HepG2 (cell line): ENCODE data around the gene MCEE. TPM values are rescaled to one million over a fixed set of nuclear protein-coding genes. Genes with fewer than 3 reads are reported as not detected.

ENCODE experiments used
- ATAC-seq: fragments of 200-7000 bp; cut with Tn5 transposase; 3 replicates; pipeline ENCODE4 v1.9.1; 2020; ENCODE audit warnings: mild to moderate bottlenecking, moderate library complexity
- BruUV-seq: library from RNA; stranded (reverse); fragments of 400-500 nt; replicated peaks from 2 replicates; lab custom pipeline; 2021; lab: Mats Ljungman, UMichigan
- CTCF ChIA-PET: fragments of 300-600 bp; formaldehyde crosslinking; extraction: SDS; loops from one replicate; lab custom pipeline; 2021; ENCODE audit warnings: low total read pairs, inconsistent platforms, low intra/inter-chr PET ratio; lab: Yijun Ruan, JAX
- POLR2A ChIA-PET: fragments of 350-600 bp; sonication (Branson Sonifier 250); formaldehyde crosslinking; loops from one replicate; lab custom pipeline; 2020; ENCODE audit warnings: antibody characterized with exemption, inconsistent platforms; lab: Yijun Ruan, JAX
- DNase-seq: peaks from one replicate; pipeline ENCODE4 v3.0.0-alpha.2; 2015; ENCODE audit warnings: low spot score
- FAIRE-seq: peaks from 3 replicates; lab custom pipeline; 2011; peaks lifted over from hg19 to GRCh38; lab: Jason Lieb, UNC
- H2AFZ ChIP-seq: one replicate; pipeline ENCODE4 v1.6.1; 2011; ENCODE audit warnings: low read length, inconsistent platforms
- H3K27ac ChIP-seq: fragments of 300-600 bp; 3 replicates; pipeline ENCODE4 v1.8.0; 2011; ENCODE audit warnings: mixed run types, mild to moderate bottlenecking, mixed read lengths, low read length, inconsistent platforms; ENCODE audit not compliant: insufficient read depth; ENCODE audit errors: extremely low read length
- H3K27me3 ChIP-seq, 2 experiments: fragments of 200-600 bp in 1 of 2; 2 replicates in 1 of 2; 3 replicates in 1 of 2; pipeline versions ENCODE4 v1.6.0 to v1.8.0; 2011; ENCODE audit warnings: low read length in 2 of 2, mild to moderate bottlenecking in 2 of 2, moderate library complexity in 2 of 2, inconsistent platforms in 1 of 2; ENCODE audit not compliant: insufficient read depth in 2 of 2, control insufficient read depth in 1 of 2
- H3K36me3 ChIP-seq, 2 experiments: fragments of 200-600 bp in 1 of 2; replicated peaks in 1 of 2; 2 replicates in 1 of 2; 3 replicates in 1 of 2; pipeline versions ENCODE4 v1.5.1 to v1.8.0; 2011; ENCODE audit warnings: low read length in 2 of 2, inconsistent platforms in 1 of 2; ENCODE audit not compliant: insufficient read depth in 2 of 2, control insufficient read depth in 1 of 2
- H3K4me1 ChIP-seq: 2 replicates; pipeline ENCODE4 v1.5.1; 2012; ENCODE audit warnings: low read length, inconsistent platforms; ENCODE audit not compliant: insufficient read depth
- H3K4me2 ChIP-seq: 2 replicates; pipeline ENCODE4 v1.6.0; 2011; ENCODE audit warnings: low read depth, low read length, inconsistent platforms
- H3K4me3 ChIP-seq, 3 experiments: fragments of 200-600 bp in 1 of 3; sonication (generic), shearing (Covaris generic) in 1 of 3; replicated peaks in 1 of 3; 2 replicates each; pipeline ENCODE4 v1.5.1; 2011 to 2016; ENCODE audit warnings: low read length in 3 of 3, inconsistent platforms in 2 of 3, low read depth in 2 of 3, mild to moderate bottlenecking in 2 of 3, control low read depth in 1 of 3, mixed read lengths in 1 of 3; ENCODE audit not compliant: insufficient read depth in 1 of 3
- H3K79me2 ChIP-seq: one replicate; pipeline ENCODE4 v1.6.1; 2011; ENCODE audit warnings: low read length, inconsistent platforms; ENCODE audit not compliant: insufficient read depth
- H3K9ac ChIP-seq: 2 replicates; pipeline ENCODE4 v1.6.0; 2011; ENCODE audit warnings: mild to moderate bottlenecking, low read depth, low read length, inconsistent platforms; ENCODE audit not compliant: insufficient read depth
- H3K9me3 ChIP-seq: 2 replicates; pipeline ENCODE4 v1.5.1; 2012; ENCODE audit warnings: mild to moderate bottlenecking, low read length
- H4K20me1 ChIP-seq: 2 replicates; pipeline ENCODE4 v1.6.0; 2011; ENCODE audit warnings: inconsistent platforms, mild to moderate bottlenecking, low read length, moderate library complexity; ENCODE audit not compliant: insufficient read depth
- MEF2D ChIP-seq: sonication (generic); formaldehyde crosslinking; IDR thresholded peaks from 2 replicates; pipeline ENCODE4 v1.5.1; 2020; ENCODE audit warnings: mild to moderate bottlenecking, missing genetic modification reagents
- MNT ChIP-seq: fragments of 450-650 bp; IDR thresholded peaks from 2 replicates; pipeline ENCODE4 v1.6.1; 2016
- MYC ChIP-seq: sonication (generic); formaldehyde crosslinking; IDR thresholded peaks from 2 replicates; pipeline ENCODE4 v1.9.0; 2021; ENCODE audit warnings: missing genetic modification reagents, borderline replicate concordance
- ZFP62 ChIP-seq: sonication (generic); formaldehyde crosslinking; IDR thresholded peaks from 2 replicates; pipeline ENCODE4 v1.4.0; 2020; ENCODE audit warnings: missing genetic modification reagents
- ZMAT3 ChIP-seq: sonication (generic); formaldehyde crosslinking; conservative IDR thresholded peaks from 2 replicates; pipeline ENCODE4 v1.7.0; 2021; ENCODE audit warnings: missing genetic modification reagents
- ZNF792 ChIP-seq: IDR thresholded peaks from 2 replicates; pipeline ENCODE4 v1.6.1; 2016
- ZNF878 ChIP-seq: sonication (generic); formaldehyde crosslinking; IDR thresholded peaks from 2 replicates; pipeline ENCODE4 v1.8.1; 2023; ENCODE audit warnings: mild to moderate bottlenecking, missing genetic modification reagents, moderate library complexity
- whole genome bisulfite sequencing: methylation state at CpG from one replicate; pipeline ENCODE4 v1.1.6; 2017; ENCODE audit warnings: low lambda C conversion rate; 5-methylcytosine and 5-hydroxymethylcytosine counted together
- in situ Hi-C: cut with HindIII; loops from 2 replicates; pipeline ENCODE4 v1.10.0; 2017; ENCODE audit warnings: low pct_unique_long_range_greater_than_20kb; ENCODE audit not compliant: extremely low pct_ligation_motif_present
- intact Hi-C: fragments of 100-400 bp; cut with micrococcal nuclease; formaldehyde crosslinking; loops from one replicate; pipeline ENCODE4 v1.10.0; 2022; ENCODE audit not compliant: unreplicated experiment
- polyA plus RNA-seq, 8 experiments: library from polyadenylated mRNA; depleted of rRNA in 3 of 8; stranded (reverse) in 7 of 8; unstranded in 1 of 8; fragments of >200 nt; fragmentation: Illumina TruSeq in 4 of 8; extraction: Trizol in 4 of 8; gene quantifications; 2 replicates each; pipeline versions ENCODE4 v1.2.1 to v1.2.3, GENCODE V29; 2011 to 2016; ENCODE audit warnings: low read depth in 4 of 8, missing spikeins in 1 of 8, mixed read lengths in 1 of 8; ENCODE audit not compliant: insufficient read depth in 1 of 8
- total RNA-seq, 5 experiments: library from RNA; depleted of rRNA; stranded (reverse); fragments of >200 nt; fragmentation: Illumina TruSeq; extraction: Trizol; gene quantifications; 2 replicates each; pipeline ENCODE4 v1.2.3, GENCODE V29; 2016; ENCODE audit warnings: low read depth in 1 of 5

Gene MCEE
- total and polyA plus RNA-seq, 2 of the 13 experiments (the other 11 are each of a cell fraction or from before 2014, with no cell fraction given), result 32.0 to 66.9 TPM

DNA sequence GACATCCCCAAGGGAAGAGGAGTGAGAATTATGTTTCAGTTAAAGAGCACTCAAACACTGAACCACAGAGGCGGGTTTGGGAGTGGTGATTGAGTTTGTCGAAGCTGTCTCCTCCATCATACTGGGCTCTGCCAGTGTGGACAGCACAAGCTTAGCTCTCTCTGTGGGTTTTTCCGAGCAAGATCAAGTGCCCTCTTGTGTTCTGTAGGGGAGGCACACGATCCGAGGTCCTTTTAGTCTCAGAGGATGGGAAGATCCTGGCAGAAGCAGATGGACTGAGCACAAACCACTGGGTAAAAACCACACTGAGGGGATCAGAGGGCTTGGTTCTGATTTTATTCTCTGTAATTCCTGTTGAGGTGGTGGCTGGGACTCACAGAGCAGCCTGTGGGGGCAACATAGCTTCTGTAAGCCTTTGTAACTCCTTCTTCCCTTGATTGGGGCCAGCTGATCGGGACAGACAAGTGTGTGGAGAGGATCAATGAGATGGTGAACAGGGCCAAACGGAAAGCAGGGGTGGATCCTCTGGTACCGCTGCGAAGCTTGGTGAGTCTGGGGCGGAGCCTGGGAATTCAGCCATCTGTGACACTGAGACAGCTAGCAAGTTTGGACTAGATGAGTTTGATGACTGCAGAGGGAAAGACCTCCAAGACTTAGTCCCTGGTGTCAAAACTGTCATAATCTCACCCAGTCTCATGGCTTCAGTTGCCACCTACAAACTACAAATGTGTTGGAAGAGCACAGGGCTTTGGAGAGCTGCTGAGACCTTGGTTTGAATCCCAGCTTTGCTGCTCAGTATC is 59.5 kb downstream of the MCEE start (continued):
- no peak for TF ChIP-seq MYC (CRISPR knock-in tag)
- no peak for TF ChIP-seq MNT
- TF ChIP-seq ZFP62 (CRISPR knock-in tag), result no peak
- 0 out of 2 replicates have a peak, but pooled peaks have one; percentile 15 for TF ChIP-seq ZNF792
- no peak for TF ChIP-seq MEF2D (CRISPR knock-in tag)

GRCh38 chr2:71069376-71069775 is 60.7 kb downstream of the MCEE start:
- CTCF ChIA-PET, result interaction anchor here (0.9 kb wide), 1 partner anchor 85 kb away, joined by 3 read pairs; no protein-coding TSS in a partner anchor
- FAIRE-seq, result no peak
- no peaks in the 10 kb centered on the region for H4K20me1 ChIP-seq

More at GRCh38 chr2:71069376-71069775, 60.7 kb downstream of the MCEE start:
- Histone ChIP-seq H3K9me3 (no peaks in the 10 kb centered on the region), H3K27ac (no peak overlapping the region), H3K4me2 (peak overlapping the region; percentile 97), H3K27me3 (peaks cover 0 to under 1% of the 10 kb centered on the region in 2 experiments; a peak in 1 of 5 replicates), H3K79me2 (peaks cover 14% of the 10 kb centered on the region), H3K36me3 (peaks cover 2 to 25% of the 10 kb centered on the region in 2 experiments), H3K9ac (peak overlapping the region; percentile 74; the same call in 1 of the 2 replicates), H2AFZ (peak overlapping the region; percentile 60), H3K4me1 (peaks cover 46% of the 10 kb centered on the region), H3K4me3 (peak overlapping the region; percentile 67 to 88 (median 68))
- DNase-seq (no peak), ATAC-seq (no peak)
- in situ Hi-C loops (no loop called here), intact Hi-C loops (loop anchor here (5.0 kb wide), 1 partner anchor 62 kb away; no protein-coding TSS in a partner anchor)
- BruUV-seq, result no TSS peak
- 68% methylated on average over 5 of the region's 5 CpGs for WGBS
- POLR2A ChIA-PET, result interaction anchor here (1.3 to 2.2 kb wide), 6 partner anchors 10 to 81 kb away, joined by 4 to 36 read pairs (median 11); partner anchors contain the start of genes MCEE, MPHOSPH10 and TEX261
- 0 out of 2 replicates have a peak, but pooled peaks have one; percentile 7 for TF ChIP-seq ZNF878
- no peak for TF ChIP-seq ZMAT3
